HCT116 (cell line): ENCODE results near the gene CAMK1D. TPM values are rescaled to one million over a fixed set of nuclear protein-coding genes. Genes with fewer than 3 reads are reported as not detected.

ENCODE experiments used
- ATAC-seq: fragments of 200-7000 bp; cut with Tn5 transposase; 2 replicates; pipeline ENCODE4 v1.9.1; 2020; ENCODE audit warnings: mild to moderate bottlenecking, moderate library complexity
- BruUV-seq: library from RNA; stranded (reverse); fragments of 400-500 nt; replicated peaks from 2 replicates; lab custom pipeline; 2021; lab: Mats Ljungman, UMichigan
- CTCF ChIA-PET: fragments of 300-600 bp; sonication (Branson Sonifier 250); formaldehyde crosslinking; loops from one replicate; lab custom pipeline; 2021; ENCODE audit warnings: antibody characterized with exemption; lab: Charles Lee
- POLR2A ChIA-PET: fragments of 300-600, 350-600 bp; sonication (Branson Sonifier 250); formaldehyde crosslinking; loops from one replicate; lab custom pipeline; 2021; ENCODE audit warnings: antibody characterized with exemption; lab: Charles Lee
- RAD21 ChIA-PET, 2 experiments: fragments of 300-600 bp; sonication (Branson Sonifier 250); formaldehyde crosslinking; loops; one replicate each; lab custom pipeline; 2023; ENCODE audit warnings: low total read pairs in 2 of 2; ENCODE audit not compliant: uncharacterized antibody in 2 of 2, unreplicated experiment in 2 of 2, low non-redundant PET in 1 of 2; lab: Charles Lee
- DNase-seq: peaks from one replicate; pipeline ENCODE4 v3.0.0-alpha.2; 2010; ENCODE audit warnings: low read depth, low spot score
- H2AFZ ChIP-seq: fragments of 200-600 bp; shearing (Covaris generic), sonication (generic); 2 replicates; pipeline ENCODE4 v1.6.1; 2017; ENCODE audit warnings: low read depth, mixed run types, mixed read lengths, antibody characterized with exemption, low read length; ENCODE audit not compliant: poor library complexity, severe bottlenecking
- H3K27ac ChIP-seq: 2 replicates; pipeline ENCODE4 v1.5.1; 2012; ENCODE audit warnings: low read depth, low read length
- H3K27me3 ChIP-seq: fragments of 200-600 bp; sonication (generic); 2 replicates; pipeline ENCODE4 v1.6.1; 2016; ENCODE audit warnings: mixed run types, low read length, mixed read lengths; ENCODE audit not compliant: insufficient read depth
- H3K36me3 ChIP-seq, 2 experiments: fragments of 200-500 bp in 1 of 2; fragments of 200-600 bp in 1 of 2; sonication (Bioruptor generic) in 1 of 2; sonication (generic) in 1 of 2; 2 replicates each; pipeline versions ENCODE4 v1.5.1 to v1.6.1; 2014 to 2016; ENCODE audit warnings: low read length in 2 of 2, inconsistent platforms in 1 of 2, mixed read lengths in 1 of 2, mixed run types in 1 of 2; ENCODE audit not compliant: insufficient read depth in 2 of 2, control insufficient read depth in 1 of 2
- H3K4me1 ChIP-seq, 2 experiments: fragments of 200-600 bp in 1 of 2; sonication (generic) in 1 of 2; 2 replicates each; pipeline versions ENCODE4 v1.5.1 to v1.6.1; 2012 to 2017; ENCODE audit warnings: low read length in 2 of 2, inconsistent platforms in 1 of 2, mild to moderate bottlenecking in 1 of 2, mixed read lengths in 1 of 2, mixed run types in 1 of 2, moderate library complexity in 1 of 2; ENCODE audit not compliant: insufficient read depth in 2 of 2, control insufficient read depth in 1 of 2
- H3K4me2 ChIP-seq: fragments of 200-600 bp; sonication (generic); 2 replicates; pipeline ENCODE4 v1.6.1; 2017; ENCODE audit warnings: mixed run types, low read length, mixed read lengths
- H3K4me3 ChIP-seq, 2 experiments: fragments of 200-600 bp in 1 of 2; sonication (generic) in 1 of 2; replicated peaks in 1 of 2; 2 replicates each; pipeline ENCODE4 v1.5.1; 2011 to 2016; ENCODE audit warnings: low read length in 2 of 2, control low read depth in 1 of 2, low read depth in 1 of 2, mild to moderate bottlenecking in 1 of 2, mixed read lengths in 1 of 2, mixed run types in 1 of 2
- H3K79me2 ChIP-seq: fragments of 200-600 bp; sonication (generic); 2 replicates; pipeline ENCODE4 v1.6.1; 2017; ENCODE audit warnings: mild to moderate bottlenecking, mixed run types, low read length, moderate library complexity, mixed read lengths; ENCODE audit not compliant: insufficient read depth
- H3K9ac ChIP-seq: fragments of 200-600 bp; sonication (generic); 2 replicates; pipeline ENCODE4 v1.6.1; 2016; ENCODE audit warnings: low read length, mixed read lengths
- H3K9me2 ChIP-seq: fragments of 200-600 bp; sonication (generic), shearing (Covaris generic); 2 replicates; pipeline ENCODE4 v1.6.1; 2017; ENCODE audit warnings: mixed run types, mild to moderate bottlenecking, moderate library complexity; ENCODE audit not compliant: insufficient read depth
- H3K9me3 ChIP-seq, 2 experiments: fragments of 200-500 bp in 1 of 2; fragments of 200-600 bp in 1 of 2; sonication (Bioruptor generic) in 1 of 2; sonication (generic) in 1 of 2; 2 replicates each; pipeline ENCODE4 v1.6.1; 2014 to 2017; ENCODE audit warnings: low read length in 2 of 2, mixed read lengths in 2 of 2, inconsistent platforms in 1 of 2, low read depth in 1 of 2, mild to moderate bottlenecking in 1 of 2, mixed run types in 1 of 2, moderate library complexity in 1 of 2; ENCODE audit not compliant: control insufficient read depth in 1 of 2, insufficient read depth in 1 of 2
- H4K20me1 ChIP-seq: fragments of 200-600 bp; sonication (generic), shearing (Covaris generic); 2 replicates; pipeline ENCODE4 v1.6.1; 2017; ENCODE audit warnings: mixed run types, mild to moderate bottlenecking, moderate library complexity; ENCODE audit not compliant: insufficient read depth
- ATF3 ChIP-seq: IDR thresholded peaks from 2 replicates; pipeline ENCODE4 v1.6.1; 2012
- CBX3 ChIP-seq: IDR thresholded peaks from 2 replicates; pipeline ENCODE4 v1.6.1; 2012; ENCODE audit warnings: low read depth
- CEBPB ChIP-seq: IDR thresholded peaks from 2 replicates; pipeline ENCODE4 v1.6.1; 2012; ENCODE audit warnings: low read depth
- EGR1 ChIP-seq: IDR thresholded peaks from 2 replicates; pipeline ENCODE4 v1.6.1; 2012; ENCODE audit warnings: low read depth
- ELF1 ChIP-seq: IDR thresholded peaks from 2 replicates; pipeline ENCODE4 v1.6.1; 2012; ENCODE audit warnings: low read depth, borderline replicate concordance
- EZH2 ChIP-seq: fragments of 200-600 bp; sonication (generic); IDR thresholded peaks from 2 replicates; pipeline ENCODE4 v1.6.1; 2017; ENCODE audit warnings: antibody characterized with exemption, mixed run types
- EZH2phosphoT487 ChIP-seq: fragments of 200-600 bp; IDR thresholded peaks from 2 replicates; pipeline ENCODE4 v1.6.1; 2018; ENCODE audit warnings: antibody characterized with exemption, borderline replicate concordance
- FOSL1 ChIP-seq: IDR thresholded peaks from 2 replicates; pipeline ENCODE4 v1.6.1; 2012; ENCODE audit warnings: low read depth
- JUND ChIP-seq: IDR thresholded peaks from 2 replicates; pipeline ENCODE4 v1.6.1; 2012
- MAX ChIP-seq: IDR thresholded peaks from 2 replicates; pipeline ENCODE4 v1.6.1; 2012
- POLR2AphosphoS5 ChIP-seq: IDR thresholded peaks from 2 replicates; pipeline ENCODE4 v1.6.1; 2011; ENCODE audit warnings: mild to moderate bottlenecking, low read depth, low read length, moderate library complexity
- RAD21 ChIP-seq: IDR thresholded peaks from 2 replicates; pipeline ENCODE4 v1.6.1; 2012; ENCODE audit warnings: low read depth, mild to moderate bottlenecking
- SIN3A ChIP-seq: IDR thresholded peaks from 2 replicates; pipeline ENCODE4 v1.6.1; 2012; ENCODE audit warnings: low read depth
- SRF ChIP-seq: IDR thresholded peaks from 2 replicates; pipeline ENCODE4 v1.6.1; 2012; ENCODE audit warnings: low read depth
- TCF7L2 ChIP-seq: IDR thresholded peaks from 2 replicates; pipeline ENCODE4 v1.7.0; 2011; ENCODE audit warnings: borderline replicate concordance, inconsistent platforms; ENCODE audit not compliant: insufficient read depth, insufficient read length; ENCODE audit errors: extremely low read depth
- YY1 ChIP-seq: IDR thresholded peaks from 2 replicates; pipeline ENCODE4 v1.6.1; 2011; ENCODE audit warnings: low read length, low read depth, moderate library complexity, mild to moderate bottlenecking; ENCODE audit not compliant: insufficient replicate concordance; ENCODE audit errors: extremely low read depth
- ZFX ChIP-seq: fragments of 450-650 bp; IDR thresholded peaks from 2 replicates; pipeline ENCODE4 v1.6.1; 2017
- intact Hi-C: fragments of 100-400 bp; cut with micrococcal nuclease; formaldehyde crosslinking; loops from 2 replicates; pipeline ENCODE4 v1.10.0; 2022
- total RNA-seq: library from RNA; stranded (reverse); gene quantifications from one replicate; pipeline ENCODE4 v1.2.1, GENCODE V29; 2021; ENCODE audit not compliant: unreplicated experiment
- TF ChIP-seq, protein P1 (sequence below), 3 experiments: fragments of 200-600 bp in 1 of 3; sonication (generic) in 1 of 3; IDR thresholded peaks in 2 of 3; conservative IDR thresholded peaks in 1 of 3; 2 replicates each; pipeline ENCODE4 v1.5.1; 2012 to 2017; ENCODE audit warnings: low read depth in 2 of 3, low read length in 2 of 3, antibody characterized with exemption in 1 of 3, borderline replicate concordance in 1 of 3, control low read depth in 1 of 3, mild to moderate bottlenecking in 1 of 3, mixed read lengths in 1 of 3, mixed run types in 1 of 3, moderate library complexity in 1 of 3; ENCODE audit not compliant: insufficient read depth in 1 of 3
- TF ChIP-seq, protein P2 (sequence below): IDR thresholded peaks from 2 replicates; pipeline ENCODE4 v1.6.1; 2011; ENCODE audit warnings: mild to moderate bottlenecking, low read length, moderate library complexity; ENCODE audit not compliant: insufficient replicate concordance; ENCODE audit errors: extremely low read depth

CAMK1D gene
- total RNA-seq, 1 experiment from 2014 or later: 9.6 TPM

DNA sequence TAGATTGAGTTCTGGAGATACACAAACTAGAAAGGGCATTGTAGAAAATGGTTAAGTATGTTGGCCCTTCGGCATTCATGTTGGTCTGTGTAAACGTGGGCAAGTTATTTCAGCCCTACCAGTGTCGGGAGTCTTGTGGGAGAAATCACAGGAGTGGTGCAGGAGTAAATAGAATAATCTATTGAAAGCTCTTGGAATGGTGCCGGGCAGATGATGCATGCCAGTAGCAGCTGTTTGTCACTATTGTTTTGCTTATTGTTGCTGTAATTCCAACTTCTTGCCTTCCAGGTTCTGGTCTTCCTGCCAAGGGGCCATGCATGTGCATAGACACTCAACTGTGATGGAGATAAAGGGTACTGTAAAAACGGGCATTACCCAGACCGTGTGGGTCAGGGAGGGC, 259.4 kb downstream of the CAMK1D start:
- H3K27me3 ChIP-seq: no peaks in the 10 kb centered on the region
- no peaks in the 10 kb centered on the region for H3K9me3 ChIP-seq
- intact Hi-C loops: no loop called here
- H3K4me1 ChIP-seq: no peaks in the 10 kb centered on the region
- no peaks in the 10 kb centered on the region for H3K79me2 ChIP-seq
- CTCF ChIA-PET: no interaction called here
- H3K9ac ChIP-seq: no peak overlapping the region
- RAD21 ChIA-PET: no interaction called here
- H3K9me2 ChIP-seq: no peaks in the 10 kb centered on the region
- H2AFZ ChIP-seq: no peak overlapping the region
- no peak overlapping the region for H3K27ac ChIP-seq
- DNase-seq (no peak), ATAC-seq (no peak)
- no peaks in the 10 kb centered on the region for H3K36me3 ChIP-seq
- no peaks in the 10 kb centered on the region for H4K20me1 ChIP-seq
- H3K4me2 ChIP-seq: no peak overlapping the region
- H3K4me3 ChIP-seq: no peak overlapping the region
- BruUV-seq: no TSS peak
- POLR2A ChIA-PET: no interaction called here
- TF ChIP-seq POLR2AphosphoS5 (no peak), RAD21 (no peak), ATF3 (no peak), JUND (no peak), ELF1 (no peak), SIN3A (no peak), FOSL1 (no peak), CBX3 (no peak), MAX (no peak), EGR1 (no peak), YY1 (no peak), TCF7L2 (no peak), EZH2phosphoT487 (no peak)
- TF ChIP-seq, all 23 proteins: peak for 0

GRCh38 chr10:12609435-12609834, 260.1 kb downstream of the CAMK1D start:
- Histone ChIP-seq H3K36me3 (no peaks in the 10 kb centered on the region), H2AFZ (no peak overlapping the region), H3K9me3 (no peaks in the 10 kb centered on the region), H3K79me2 (no peaks in the 10 kb centered on the region), H3K27me3 (no peaks in the 10 kb centered on the region), H3K4me1 (no peaks in the 10 kb centered on the region), H3K4me3 (no peak overlapping the region), H4K20me1 (no peaks in the 10 kb centered on the region), H3K9ac (no peak overlapping the region), H3K4me2 (no peak overlapping the region), H3K27ac (no peak overlapping the region)
- no peak for DNase-seq
- ChIA-PET RAD21 (no interaction called here), CTCF (no interaction called here)
- no TSS peak for BruUV-seq
- intact Hi-C loops: no loop called here
- no peak for TF ChIP-seq ELF1
- TF ChIP-seq ZFX: no peak
- no peak for TF ChIP-seq EZH2phosphoT487
- TF ChIP-seq, protein P1, sequence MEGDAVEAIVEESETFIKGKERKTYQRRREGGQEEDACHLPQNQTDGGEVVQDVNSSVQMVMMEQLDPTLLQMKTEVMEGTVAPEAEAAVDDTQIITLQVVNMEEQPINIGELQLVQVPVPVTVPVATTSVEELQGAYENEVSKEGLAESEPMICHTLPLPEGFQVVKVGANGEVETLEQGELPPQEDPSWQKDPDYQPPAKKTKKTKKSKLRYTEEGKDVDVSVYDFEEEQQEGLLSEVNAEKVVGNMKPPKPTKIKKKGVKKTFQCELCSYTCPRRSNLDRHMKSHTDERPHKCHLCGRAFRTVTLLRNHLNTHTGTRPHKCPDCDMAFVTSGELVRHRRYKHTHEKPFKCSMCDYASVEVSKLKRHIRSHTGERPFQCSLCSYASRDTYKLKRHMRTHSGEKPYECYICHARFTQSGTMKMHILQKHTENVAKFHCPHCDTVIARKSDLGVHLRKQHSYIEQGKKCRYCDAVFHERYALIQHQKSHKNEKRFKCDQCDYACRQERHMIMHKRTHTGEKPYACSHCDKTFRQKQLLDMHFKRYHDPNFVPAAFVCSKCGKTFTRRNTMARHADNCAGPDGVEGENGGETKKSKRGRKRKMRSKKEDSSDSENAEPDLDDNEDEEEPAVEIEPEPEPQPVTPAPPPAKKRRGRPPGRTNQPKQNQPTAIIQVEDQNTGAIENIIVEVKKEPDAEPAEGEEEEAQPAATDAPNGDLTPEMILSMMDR (IDR thresholded peaks at IDR 0.05 in 2 of 3, conservative IDR thresholded peaks at IDR 0.05 in 1 of 3; ENCODE audit: borderline replicate concordance in 1 of 3, insufficient read depth in 1 of 3, low read depth in 2 of 3, low read length in 2 of 3): no peak
- no peak for TF ChIP-seq CBX3
- no peak for TF ChIP-seq CEBPB
- TF ChIP-seq EGR1: no peak
- no peak for TF ChIP-seq EZH2
- no peak for TF ChIP-seq SRF
- TF ChIP-seq, protein P2, sequence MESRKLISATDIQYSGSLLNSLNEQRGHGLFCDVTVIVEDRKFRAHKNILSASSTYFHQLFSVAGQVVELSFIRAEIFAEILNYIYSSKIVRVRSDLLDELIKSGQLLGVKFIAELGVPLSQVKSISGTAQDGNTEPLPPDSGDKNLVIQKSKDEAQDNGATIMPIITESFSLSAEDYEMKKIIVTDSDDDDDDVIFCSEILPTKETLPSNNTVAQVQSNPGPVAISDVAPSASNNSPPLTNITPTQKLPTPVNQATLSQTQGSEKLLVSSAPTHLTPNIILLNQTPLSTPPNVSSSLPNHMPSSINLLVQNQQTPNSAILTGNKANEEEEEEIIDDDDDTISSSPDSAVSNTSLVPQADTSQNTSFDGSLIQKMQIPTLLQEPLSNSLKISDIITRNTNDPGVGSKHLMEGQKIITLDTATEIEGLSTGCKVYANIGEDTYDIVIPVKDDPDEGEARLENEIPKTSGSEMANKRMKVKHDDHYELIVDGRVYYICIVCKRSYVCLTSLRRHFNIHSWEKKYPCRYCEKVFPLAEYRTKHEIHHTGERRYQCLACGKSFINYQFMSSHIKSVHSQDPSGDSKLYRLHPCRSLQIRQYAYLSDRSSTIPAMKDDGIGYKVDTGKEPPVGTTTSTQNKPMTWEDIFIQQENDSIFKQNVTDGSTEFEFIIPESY: no peak
- TF ChIP-seq, all 23 proteins: peak for 0
- H3K9me2 ChIP-seq: no peaks in the 10 kb centered on the region
- POLR2A ChIA-PET: no interaction called here
- no peak for ATAC-seq
